Activated CD4-positive, alpha-beta T cell treated with anti-CD3 and anti-CD28 coated beads, Interleukin-2, amount 50 U/mL, for 16 hours (primary cell): ENCODE results near the gene ATP13A4.

Source experiments
- DNase-seq: peaks from one replicate; pipeline ENCODE4 v3.0.0-alpha.2; 2020

The ATP13A4 gene

DNA sequence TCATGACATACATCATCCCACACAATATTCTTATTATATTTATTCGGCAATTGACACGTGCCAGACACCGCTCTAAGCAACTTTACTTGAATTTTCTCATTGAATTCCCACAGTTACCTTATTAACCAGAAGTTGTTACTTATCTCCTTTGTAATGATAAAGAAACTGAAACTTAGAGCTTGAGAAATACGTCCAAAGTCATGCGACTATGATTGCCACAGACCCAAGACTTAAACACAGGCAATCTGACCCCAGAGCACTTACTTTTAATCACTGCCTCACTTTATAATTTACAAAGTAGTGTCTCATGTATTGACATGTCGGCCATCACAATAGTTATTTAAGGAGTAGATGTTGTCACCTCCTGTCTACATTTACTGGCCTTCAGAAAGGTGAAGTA, 64.7 kb downstream of the ATP13A4 start:
- no peak for DNase-seq

DNA sequence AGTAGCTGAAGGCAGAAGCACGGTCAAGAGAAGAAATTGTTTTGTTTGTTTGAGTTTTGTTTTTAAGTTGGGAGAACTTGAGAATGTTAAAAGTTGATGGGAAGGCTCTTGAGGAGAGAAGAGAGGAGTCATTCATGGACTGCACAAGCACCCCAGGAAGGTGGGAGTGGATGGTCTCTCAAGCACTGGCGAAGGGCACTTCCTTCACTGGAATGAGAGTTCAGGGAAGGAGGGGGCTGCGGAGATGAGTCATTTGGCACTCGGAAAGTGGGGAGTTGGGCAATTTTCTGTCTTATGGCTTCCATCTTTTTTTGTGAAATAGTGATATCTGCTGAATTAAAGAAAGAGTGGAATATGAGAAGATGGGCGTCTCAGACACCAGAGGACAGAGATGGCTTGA, 66.0 kb downstream of the ATP13A4 start:
- no peak for DNase-seq

DNA sequence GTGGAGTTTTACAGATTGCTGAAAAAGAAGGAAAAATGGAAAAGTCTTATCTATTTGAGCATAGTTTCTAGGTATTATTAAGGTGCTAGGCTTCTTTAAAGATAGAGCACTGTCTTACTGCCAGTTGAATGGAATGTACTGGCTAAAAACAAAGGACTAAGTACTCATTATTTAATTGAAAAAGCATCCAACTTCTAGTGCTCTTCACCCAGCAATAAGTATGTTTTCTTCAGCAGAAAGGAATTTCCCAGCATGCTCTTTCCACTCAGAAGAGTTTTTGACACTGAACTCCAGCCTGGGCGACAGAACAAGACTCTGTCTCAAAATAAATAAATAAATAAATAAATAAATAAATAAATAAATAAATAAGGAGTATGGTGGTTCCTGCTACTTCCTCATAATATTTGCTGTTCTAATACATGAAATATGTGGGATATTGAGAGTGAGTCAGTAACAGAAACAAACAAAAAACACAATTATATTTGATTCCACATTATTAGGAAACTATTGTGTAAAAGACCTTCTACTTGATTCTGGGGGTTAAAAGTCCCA, 70.6 kb downstream of the ATP13A4 start:
- DNase-seq: no peak

DNA sequence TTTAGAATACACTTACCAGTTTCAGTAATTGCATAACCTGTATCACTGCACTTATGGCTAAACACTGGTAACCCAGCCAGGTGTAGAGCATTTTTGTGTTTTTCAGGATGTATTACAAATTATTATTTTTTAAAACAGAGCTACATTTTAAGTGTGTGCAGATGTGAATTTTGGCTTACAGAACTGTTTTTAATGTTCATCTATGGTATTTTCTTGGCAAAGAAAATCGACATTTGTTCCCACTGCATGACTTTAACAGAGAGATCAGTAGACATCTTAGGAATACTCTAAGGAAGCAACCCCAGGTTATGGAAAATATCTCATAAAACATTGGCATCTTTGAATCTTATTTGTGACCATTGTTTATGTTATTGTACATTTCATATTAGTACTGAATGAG, 73.3 kb downstream of the ATP13A4 start:
- DNase-seq: no peak

DNA sequence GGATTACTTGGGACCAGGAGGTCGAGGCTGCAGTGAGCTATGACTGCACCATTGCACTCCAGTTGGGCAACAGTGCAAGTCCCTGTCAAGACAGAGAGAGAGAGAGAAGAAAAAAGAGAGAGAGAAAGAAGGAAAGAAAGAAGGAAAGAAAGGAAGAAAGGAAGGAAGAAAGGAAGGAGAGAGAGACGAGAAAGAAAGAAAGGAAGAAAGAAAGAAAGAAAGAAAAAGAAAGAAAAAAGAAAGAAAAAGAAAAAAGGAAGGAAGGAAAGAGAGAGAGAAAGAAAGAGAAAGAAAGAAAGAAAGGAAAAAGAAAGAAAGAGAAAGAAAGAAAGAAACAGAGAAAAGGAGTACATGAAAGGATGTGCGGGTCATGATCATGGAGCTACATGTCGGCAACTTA, 80.2 kb downstream of the ATP13A4 start:
- no peak for DNase-seq

DNA sequence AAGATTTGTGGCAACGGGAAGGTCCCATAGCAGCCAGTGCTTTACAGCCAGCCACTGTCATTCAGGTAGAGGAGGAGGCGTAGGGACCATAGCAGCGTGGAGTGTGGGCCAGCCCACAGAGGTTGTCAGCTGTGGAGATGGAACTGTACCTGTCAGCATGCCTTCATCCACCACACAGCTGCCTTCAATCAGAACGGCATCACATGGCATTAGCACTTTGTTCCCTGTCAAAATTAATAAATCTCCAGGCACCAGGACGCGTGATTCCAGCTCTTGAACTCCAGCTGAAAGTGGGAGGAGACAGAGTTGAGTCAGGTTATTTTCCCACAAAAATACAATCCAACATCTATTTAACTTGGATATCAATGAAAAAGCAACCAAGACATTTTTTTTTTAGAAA, 84.0 kb downstream of the ATP13A4 start:
- DNase-seq: no peak

DNA sequence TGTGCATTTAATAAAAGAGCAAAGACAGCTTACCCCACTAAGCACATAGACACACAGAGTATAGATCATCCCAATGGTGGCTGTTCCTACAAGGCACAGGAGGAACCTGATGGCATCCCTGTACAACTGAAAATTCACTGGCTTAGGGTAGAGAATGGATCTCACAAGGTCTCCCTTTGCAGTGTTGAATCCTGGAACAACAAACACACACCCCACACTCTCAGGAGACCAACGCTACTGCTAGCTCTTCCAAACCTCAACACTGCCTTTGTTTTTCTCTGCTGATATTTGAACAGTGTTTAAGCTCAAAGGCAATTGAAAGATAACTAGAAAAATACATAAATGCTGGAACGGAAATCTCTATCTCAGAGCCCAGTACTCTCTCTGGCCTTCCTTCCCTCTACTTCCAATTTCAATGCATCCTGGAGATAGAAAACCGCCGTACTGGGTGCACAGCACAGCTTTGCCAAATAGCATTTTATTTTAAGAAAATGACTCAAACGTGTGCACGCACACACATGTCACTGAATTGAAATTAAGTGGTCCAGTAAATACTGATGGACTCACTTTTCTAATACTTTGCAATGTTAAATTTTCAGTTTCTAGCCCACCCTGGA, 88.6 kb downstream of the ATP13A4 start:
- no peak for DNase-seq

DNA sequence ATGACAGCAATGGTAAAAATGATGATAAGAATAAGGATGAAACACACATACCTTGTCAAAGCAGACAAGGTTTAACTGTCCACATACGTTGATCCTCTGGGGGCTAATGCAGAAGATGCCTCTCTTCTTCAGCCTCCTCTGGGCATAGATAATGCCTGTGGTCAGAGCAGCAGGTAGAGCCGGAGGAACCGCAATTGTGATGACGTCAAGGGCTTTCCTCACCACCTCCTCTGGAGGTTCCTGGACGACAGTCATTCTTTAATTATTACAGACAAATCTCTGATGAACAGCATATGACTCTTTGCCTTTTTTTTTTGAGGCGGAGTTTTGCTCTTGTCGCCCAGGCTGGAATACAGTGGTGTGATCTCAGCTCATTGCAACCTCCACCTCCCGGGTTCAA, 89.8 kb downstream of the ATP13A4 start:
- DNase-seq: no peak

DNA sequence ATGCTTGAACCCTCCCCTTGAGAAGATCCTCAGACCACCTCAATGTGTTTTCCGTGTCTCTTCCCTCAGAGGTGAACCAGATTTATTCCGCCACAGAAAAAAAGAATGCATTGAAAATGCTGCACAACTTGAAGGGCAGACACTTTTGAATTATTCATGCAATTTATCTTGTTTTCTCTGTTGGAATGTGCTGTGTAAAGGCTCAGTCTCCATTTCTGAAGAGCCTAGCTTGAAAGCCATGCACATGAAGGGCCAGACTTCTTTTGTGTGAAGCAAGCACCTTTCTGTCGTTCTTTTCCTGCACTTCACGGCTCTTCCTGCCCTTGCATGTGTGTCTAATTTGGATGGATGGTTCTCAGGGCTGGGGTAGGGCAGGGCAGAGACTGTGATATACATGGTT, 97.2 kb downstream of the ATP13A4 start:
- no peak for DNase-seq

DNA sequence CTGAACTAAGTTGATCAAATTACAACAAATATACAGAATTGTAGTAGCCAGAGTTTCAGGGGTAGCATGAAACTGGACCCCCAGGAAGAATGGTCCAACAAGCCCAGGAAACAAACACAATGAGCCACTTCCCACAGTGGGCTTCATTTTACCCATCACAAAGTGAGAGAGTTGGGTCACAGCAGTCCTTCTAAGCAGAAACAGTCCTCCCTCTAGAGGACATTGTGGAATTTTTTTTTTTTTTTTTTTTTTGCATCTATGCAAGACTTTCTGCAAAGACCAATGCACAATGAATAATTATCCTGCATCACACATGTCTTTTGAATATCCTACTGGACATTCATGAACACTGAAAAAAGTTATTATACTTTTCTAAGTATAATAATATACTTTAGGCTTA, 102.4 kb downstream of the ATP13A4 start:
- DNase-seq: no peak

DNA sequence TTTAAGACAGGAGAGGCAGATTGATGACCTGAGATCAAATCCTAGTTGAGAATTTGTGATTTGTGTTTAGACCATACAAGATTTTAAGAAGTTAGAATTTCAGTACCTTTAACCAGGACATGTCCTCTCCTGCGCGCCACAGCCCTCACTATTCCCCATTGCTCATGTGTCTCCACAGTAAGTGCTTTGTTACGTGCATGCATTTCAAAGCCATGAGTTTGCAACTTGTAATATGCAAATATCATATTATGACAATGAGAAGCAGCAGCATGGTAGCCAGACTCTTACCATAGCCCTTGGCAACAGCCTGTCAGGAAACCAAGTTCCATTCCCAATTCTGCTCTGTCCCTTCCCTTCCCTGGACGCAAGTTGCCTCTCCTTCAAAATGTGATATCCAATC, 102.8 kb downstream of the ATP13A4 start:
- DNase-seq: no peak

DNA sequence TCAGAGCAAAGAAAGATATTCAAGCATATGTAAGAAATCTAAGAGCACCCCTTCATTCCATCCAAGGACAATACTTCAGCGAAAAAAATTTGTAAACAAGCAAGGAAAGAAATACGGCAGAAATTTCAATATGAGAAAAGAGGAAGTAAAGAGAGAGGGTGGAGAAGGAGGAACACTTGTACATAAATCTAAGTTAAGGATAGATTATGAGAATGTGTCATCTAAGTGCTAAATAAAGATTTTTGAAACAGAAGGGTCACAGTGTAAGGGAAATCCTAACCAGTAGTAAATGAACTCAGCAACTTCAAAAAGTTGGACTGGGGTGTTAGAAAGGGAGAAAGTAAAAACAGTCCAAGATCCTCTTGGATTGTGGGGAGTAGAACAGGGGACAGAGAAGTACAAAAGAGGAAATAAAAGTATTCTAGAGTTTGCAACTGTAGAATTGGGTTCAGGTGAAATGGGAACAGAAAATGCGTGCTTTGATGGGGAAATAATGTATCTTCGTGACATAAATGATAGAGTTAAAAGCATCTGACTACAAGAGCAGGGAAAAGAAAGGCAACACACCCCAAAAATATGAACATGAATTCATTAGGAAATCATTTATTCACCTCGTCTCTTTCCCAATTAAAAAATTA, 107.6 kb downstream of the ATP13A4 start:
- DNase-seq: no peak

DNA sequence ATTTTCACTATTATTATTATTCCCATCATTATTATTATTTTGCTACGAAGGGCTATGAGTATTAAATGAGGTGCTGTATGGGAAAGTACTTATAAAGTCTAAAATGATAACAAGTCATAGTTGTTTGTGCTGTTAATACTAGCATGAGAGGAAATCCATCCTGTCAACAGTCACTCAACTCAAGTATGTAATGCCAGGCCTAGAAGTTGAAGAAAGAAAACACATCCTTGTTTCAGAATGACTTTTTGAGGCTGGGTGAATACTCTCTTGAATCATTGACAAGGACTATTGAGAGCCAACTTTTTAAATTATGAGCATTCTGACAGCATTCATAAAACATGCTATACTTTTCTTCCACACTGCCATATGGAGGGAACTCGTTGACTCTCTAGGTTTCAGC, 115.3 kb downstream of the ATP13A4 start:
- no peak for DNase-seq

DNA sequence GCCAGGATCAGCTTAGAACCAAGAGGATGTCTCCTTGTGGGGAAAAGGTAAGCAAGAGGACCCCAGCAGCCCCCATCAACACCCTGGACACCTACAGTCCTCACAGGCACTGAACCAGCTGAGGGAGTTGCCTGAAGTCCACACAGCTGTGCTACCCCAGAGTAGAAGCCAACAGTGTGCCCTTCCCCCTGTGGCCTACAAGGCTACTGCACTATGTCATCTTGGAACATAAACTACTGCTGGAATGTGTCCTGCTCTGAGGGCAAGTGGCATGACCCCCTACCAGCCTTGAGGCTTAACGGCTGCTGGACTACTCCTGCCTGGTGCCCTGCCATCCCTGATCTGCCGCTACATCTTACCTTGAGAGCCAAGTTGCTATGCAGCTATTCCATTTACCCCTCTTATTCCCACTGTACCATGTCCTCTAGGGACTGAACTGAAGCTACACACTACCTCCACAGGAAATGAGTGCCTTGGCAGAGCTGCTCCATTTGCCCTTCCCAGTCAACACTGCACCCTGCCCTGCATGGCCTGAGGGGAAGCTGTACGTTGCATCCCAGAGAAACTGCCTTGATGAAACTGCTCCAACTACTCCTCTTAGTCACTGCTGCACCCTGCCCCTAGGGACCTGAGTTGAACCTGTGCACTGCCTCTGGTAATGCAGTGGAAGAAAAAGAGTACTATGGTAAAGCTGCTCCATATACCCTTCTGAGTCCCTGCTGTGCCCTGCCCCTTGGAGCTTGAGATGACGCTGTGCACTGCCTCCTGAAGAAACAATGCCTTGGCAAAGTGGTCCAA, 135.9 kb downstream of the ATP13A4 start:
- DNase-seq: no peak

DNA sequence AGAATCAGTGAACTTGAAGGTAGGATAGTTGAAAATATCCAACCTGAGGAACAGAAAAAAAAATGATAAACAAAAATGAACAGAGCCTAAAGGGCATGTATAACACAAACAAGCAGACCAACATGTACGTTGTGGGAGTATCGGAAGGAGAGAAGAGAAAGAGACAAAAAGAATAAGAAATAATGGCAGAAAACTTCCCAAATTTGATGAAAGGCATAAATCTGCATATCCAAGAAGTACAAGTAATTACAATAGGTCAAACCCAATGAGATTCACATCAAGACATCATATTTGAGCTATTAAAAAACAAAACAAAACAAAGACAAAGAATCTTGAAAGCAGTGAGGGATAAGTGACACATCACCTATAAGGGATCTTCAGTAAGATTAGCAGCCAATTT, 138.1 kb downstream of the ATP13A4 start:
- DNase-seq: no peak

DNA sequence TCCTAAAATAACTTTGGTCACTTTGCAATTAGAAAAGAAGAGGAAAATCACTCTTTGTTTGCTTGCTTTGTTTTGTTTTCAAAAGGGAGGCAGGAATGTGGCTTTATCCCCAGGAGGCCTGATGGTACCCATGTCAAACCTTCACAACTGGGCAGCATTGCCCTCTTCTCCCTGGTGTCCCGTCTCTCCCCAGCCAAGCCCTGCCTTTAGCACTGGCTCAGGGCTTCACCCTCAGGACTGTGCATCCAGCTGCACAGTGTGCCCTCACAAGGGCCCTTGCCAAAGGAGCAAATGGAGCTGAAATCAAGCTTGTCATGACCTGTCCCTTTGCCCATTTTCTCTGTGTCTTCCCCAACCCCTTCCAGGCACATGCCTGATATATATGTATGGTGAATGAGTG, 147.0 kb downstream of the ATP13A4 start:
- no peak for DNase-seq

DNA sequence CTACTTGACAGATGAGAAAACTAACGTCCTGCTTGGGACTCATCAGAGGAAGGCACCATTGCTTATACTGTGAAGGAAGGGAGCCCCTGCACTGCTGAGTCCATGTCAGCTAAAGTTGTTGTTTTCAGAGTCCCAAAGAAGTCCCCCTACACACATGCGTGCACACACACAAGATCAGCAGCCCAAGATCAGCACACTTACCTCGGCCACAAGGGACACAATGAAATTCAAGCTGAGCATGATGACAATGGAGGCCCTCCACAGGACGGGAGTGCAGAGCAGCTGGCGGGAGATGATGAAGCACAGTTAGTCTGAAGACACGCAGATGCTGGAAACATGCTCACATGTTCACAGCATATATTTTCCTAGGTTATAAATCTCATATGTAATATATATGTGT, 147.6 kb downstream of the ATP13A4 start:
- no peak for DNase-seq

DNA sequence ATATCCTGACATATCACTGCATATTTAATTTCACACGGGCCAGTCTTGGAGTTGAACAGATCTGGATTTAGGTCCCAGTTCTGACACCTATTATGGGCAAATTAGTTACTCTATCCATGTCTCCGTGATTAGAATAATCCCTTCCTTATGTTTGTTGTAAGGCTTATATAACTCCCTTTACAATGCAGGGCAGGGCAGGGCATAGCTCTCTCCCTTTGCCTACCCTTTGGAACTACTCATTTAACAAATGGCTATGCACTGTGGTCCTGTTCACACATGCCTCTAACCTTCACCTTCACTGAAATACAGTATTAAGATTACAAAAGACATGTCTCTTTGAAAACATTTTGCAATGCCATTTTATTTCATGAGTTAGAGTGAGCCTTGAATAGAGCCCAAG, 151.4 kb downstream of the ATP13A4 start:
- DNase-seq: no peak

DNA sequence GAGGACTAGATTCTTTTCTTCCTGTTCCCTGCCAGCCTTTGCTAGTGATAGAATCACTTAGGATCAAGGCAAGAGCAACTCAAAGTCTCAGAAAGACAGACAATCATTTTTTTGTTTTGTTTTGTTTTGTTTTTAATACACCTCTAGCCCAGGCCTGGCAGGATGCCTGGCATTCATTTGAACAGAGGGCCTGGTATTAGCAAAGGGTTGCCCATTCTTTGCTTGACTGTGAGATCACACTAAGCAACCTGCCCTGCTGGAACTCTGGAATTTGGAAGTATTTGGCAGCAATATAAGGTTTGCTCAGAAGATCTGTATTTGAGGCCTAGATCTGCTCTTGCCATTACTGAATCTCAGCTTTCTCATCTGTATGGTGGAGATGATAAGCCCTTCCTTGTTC, 154.4 kb downstream of the ATP13A4 start:
- no peak for DNase-seq

DNA sequence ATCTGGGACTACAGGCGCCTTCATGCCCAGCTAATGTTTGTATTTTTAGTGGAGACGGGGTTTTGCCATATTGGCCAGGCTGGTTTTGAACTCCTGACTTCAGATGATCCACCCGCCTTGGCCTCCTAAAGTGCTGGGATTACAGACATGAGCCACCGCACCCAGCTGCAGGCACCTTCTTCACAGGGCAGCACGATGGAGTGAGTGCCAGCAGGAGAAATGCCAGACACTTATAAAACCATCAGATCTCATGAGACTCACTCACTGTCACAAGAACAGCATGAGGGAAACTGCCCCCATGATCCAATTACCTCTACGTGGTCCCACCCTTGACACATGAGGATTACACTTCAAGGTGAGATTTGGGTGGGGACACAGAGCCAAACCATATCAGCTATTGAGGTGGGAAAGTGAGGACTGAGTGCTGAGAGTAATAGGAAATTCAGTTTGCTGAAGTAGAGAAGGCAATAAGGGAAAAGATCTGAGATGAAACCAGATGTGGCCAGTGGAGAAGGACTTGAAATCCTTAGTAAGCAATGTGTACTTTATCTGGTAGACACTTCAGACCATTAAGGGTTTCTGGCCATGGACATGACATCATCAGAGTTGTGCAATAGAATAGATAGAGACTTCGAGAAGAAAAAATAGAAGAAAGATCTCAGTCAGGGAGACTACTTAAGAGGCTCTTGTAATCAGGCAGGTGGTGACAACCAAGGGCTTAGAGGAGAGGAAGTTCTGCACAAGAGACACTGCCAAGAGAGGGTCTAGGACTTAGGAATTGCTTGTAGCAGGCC, 158.0 kb downstream of the ATP13A4 start:
- no peak for DNase-seq

DNA sequence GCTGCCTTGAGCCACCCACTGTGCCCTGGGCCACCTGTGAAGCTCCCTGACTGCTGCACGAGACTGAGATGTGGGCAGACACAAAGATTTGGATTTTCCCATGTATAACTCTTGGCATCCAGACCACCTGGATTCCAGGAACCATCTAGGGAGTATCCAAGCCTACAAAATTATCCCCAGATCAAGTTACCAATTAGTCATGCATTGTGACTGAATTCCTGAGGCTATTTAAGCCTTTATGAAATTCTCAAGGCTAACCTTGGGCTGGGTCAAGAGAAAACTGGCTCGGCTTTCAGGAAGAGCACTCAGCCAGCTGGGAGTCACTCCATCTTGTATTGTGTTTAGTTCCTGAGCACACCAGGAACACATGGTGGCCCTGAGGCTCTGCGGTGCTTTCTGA, 162.8 kb downstream of the ATP13A4 start:
- DNase-seq: no peak

DNA sequence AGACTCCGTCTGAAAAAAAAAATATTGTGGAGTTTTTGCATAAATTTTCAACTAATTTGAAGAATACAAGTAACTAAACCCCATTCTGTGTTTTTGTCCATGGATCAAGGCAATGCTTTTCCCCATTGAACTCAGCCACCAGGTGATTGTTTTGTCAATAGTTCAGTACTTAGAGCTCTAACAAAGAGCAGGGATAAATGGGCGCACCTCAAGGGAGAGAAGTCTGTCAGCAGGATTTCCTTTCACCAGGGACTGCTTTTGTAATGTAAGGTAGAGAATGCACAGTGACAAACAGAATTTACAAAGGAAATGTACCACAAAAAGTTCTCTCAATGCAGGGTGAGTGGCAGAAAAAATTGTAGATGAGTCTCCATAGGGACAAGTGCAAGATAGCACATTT, 165.4 kb downstream of the ATP13A4 start:
- DNase-seq: no peak

DNA sequence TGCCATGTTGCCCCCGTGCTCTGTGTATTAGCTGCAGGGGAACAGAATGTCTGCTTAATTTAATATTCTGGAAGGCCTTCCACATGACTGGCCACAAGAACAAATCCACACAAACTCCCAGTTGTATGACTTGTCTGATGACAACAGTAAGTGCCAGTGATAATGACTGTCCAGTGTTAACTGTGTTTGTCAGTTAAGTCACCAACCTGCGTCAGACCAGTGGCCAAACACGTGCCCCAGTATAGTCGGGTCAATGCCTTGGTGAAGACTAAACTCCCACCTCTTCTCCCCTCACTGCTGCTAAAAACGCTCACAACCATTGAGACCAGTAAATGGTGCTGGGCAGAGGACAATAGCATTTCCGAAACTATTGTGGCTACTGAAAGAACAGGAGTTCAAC, 166.3 kb downstream of the ATP13A4 start:
- DNase-seq: no peak
